KBM-7 (cell line): ENCODE results near the gene ZNF507.
A peak's percentile ranks its signal among the peaks of the same experiment; 100 is the strongest.
"Not testable (repeated sequence)": the region's sequence is repeated elsewhere in the genome, so short reads cannot be mapped to it uniquely, and the experiment has no call there.

Experiments used
- DNase-seq: peaks from one replicate; pipeline ENCODE4 v3.0.0-alpha.2; 2015
- in situ Hi-C: fragments of 300-500 bp; cut with MboI; formaldehyde crosslinking; loops from 2 replicates; pipeline ENCODE4 v1.14.3; 2020; ENCODE audit warnings: low sequenced_read_pairs, low pct_unique_long_range_greater_than_20kb, mixed read lengths

ZNF507 gene

DNA sequence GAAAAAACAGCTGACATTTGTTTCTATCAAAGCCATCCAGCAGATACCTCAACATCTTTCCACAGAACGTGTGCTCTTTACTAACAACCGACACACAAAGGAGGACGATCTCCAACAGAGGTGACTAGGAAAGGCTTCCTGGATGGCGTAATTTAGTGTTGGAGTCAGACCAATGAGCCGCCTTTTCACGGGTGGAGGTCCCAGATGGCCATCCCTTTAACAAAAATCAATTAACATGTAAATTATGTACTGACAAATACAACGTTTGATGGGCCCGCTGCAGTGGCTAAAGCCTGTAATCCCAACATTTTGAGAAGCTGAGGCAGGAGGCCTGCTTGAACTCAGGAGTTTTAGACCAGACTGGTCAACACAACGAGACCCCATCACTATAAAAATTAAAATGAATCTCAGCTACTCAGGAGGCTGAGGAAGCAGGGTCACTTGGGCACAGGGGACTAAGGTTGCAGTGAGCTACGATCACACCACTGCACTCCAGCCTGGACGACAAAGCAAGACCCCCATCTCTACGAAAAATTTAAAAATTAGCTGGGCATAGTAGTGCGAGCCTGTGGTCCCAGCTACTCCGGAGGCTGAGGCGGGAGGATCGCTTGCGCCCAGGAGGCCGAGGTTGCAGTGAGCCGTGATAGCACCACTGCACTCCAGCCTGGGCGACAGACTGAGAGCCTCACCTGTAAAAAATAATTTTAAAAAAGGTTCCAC is 59.0 kb downstream of the ZNF507 start:
- peak; percentile 14 for DNase-seq
- in situ Hi-C loops = no loop called here

GRCh38 chr19:32404933-32405430 is 59.6 kb downstream of the ZNF507 start:
- in situ Hi-C loops = no loop called here
- no peak for DNase-seq

DNA sequence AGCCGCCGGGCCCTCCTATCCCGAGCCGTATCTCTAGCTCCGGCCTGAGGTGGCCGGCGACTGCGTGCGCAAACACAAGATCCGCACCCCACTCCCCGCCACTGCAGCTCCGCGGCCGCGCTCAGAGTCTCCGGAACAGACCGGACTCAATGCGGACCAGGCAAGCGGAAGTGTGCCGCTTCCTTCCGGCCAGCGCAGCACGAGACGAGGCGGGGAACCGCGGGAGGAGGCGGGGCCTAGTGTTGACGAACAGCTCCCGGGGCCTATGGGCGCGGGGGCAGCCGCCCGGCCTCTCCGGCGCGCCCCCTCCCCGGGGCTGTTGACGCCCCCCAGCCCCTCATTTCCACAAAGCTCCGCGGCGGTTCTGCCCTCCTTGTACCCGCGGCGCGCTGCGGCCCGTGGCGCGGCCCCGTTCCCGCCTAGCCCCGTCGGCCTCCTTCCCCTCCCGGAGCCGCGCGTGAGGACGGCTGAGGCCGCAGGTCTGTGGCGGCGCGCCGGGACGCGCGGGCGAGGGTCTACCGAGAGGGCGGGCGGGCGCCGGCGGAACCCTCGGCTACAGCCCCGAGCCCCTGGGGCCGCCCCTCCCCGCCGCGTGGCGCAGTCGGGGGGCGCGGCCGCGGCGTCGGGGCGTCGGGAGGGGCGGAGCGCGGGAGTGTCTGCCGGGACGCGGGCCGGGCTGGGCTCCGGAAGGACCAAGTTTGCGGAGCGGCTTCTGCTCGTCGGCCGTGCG is 60.2 kb downstream of the ZNF507 start, which contains the start of gene DPY19L3:
TSS of gene DPY19L3 (plus strand) at position 340 of the 730 bp plus-strand sequence. CDS start 2,484 bp downstream, outside the sequence.
- in situ Hi-C loops = no loop called here
- DNase-seq = peak; percentile 95

DNA sequence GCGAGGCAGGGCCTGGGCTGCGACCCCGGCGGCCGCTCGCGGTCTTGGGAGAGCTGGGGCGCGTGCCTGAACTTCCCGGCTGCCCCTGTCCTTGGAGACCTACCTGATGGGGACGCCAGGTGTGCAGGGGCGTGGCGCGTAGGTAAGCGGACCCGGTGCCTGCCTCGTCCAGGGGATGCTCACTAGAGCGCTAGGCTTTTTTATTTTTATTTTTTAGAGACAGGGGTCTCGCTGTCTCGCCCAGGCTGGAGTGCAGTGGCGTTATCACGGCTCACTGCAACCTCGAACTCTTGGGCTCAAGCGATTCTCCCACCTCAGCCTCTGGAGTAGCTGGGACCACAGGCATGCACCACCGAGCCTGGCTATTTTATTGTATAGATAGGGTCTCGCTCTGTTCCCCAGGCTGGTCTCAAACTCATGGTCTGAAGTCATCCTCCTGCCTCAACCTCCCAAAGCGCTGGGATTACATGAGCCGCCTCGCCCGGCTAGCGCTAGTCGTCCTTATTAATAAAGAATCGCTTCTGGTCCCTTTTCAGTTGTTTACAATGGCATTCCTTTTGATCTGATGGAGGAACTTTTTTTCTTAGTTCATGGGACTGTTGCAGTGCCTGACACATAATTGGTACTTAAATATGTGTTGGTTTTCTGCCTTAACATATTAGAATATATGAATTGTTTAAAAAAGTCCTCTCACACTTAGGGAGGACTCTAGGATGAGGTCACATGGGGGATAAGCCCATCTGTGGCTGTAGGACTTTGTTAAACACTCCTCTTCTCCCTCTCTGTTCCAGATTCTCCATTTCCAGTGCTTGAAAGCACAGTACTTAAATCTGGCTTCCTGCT is 61.0 kb downstream of the ZNF507 start:
- peak; percentile 12 for DNase-seq
- in situ Hi-C loops = no loop called here

DNA sequence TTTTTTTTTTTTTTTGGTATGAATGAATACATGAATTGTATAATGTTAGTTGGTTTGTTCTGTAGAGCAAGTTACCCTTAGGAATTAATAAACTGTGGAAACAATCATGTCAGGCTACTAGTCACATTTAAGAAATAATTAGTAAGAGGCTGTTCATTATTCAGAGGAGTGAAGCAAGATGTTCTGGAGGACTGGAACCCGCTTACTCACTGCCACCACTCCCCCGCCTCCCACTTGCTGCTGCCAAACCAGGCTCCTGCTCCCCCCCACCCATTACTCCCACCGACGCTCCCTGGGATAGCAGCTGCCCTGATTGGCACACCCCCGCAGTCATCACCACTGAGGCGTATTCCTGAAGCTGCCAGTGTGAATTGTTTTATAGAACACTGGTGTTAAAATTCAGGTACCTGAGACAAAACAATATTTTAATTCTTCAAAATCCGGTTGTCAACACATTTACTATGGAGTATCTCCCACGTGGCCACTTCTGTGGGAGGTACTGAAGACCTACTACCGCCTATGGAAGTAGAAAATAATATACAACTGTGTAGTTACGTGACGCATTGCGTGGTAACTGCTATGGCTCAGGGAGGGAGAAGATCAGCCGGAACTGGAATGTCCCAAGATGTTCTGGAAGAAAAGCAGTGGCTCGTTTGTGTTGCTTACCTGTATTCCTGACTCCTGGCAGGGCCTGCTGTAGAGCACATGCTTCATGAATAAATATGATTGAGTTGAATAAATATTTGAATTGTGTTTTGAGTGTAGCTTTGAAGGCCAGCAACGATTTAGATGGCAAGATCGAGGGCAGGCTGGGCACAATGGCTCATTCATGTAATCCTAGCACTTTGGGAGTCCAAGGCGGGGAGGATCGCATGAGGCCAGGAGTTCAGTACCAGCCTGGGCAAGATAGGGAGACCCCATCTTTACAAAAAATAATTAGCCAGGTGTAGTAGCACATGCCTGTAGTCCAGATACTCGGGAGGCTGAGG is 61.9 kb downstream of the ZNF507 start:
- in situ Hi-C loops = no loop called here
- DNase-seq = peak; percentile 12

DNA sequence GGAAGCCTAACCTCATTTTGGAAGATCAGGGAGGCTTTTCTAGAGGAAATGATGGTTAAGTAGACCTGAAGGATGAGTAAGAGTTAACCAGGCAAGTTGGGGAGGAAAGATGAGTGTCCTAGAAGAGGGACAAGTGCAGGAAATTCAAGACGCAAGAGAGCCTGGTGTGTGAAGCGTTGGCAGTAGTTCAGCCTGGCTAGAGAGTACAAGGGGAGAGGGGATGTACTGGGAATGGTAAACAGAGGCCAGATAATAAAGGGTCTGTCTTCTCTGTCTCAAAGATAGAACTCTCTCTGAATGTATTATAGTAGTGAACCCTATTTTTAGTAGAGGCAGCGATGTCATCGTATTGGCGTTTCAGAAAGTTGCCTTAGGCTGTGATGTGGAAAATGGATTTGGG is 69.8 kb downstream of the ZNF507 start:
- DNase-seq = no peak
- in situ Hi-C loops = no loop called here

DNA sequence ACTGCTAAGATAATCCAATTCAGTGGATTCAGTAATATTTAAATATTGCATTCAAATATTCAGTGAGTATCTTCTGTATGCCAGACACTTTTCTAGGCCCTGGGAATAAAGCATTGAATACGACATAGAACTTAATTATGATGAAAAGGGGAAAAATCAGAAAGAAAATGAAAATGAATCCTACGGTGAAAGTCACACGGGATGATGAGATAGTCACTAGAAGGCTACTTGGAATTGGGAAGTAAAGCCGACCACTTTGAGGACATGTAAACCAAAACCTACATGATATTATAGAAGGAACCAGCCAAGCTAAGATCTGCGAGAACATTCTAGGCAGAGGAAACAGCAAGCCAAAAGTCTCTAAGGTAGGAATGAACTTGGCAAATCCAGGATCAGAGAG is 70.3 kb downstream of the ZNF507 start:
- in situ Hi-C loops = no loop called here
- no peak for DNase-seq

GRCh38 chr19:32416749-32417456 is 71.5 kb downstream of the ZNF507 start:
- DNase-seq = no peak
- in situ Hi-C loops = no loop called here

DNA sequence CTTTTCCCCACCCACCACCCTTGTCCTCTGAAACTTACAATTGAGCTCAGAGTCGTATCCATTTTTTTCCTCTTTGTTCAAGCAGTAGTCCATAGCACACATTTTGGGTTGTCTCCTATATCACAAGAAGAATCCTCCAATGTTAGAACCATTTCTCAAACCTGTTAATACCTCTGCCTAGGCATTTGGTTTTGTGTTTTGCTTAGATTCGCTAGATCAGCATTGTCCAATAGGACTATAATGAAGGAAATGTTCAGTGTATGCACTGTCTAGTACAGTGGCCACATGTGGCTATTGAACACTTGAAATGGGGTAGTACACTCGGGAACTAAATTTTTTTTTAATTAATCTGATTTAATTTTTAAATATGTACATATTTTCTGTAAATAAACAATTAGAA is 72.7 kb downstream of the ZNF507 start:
- DNase-seq = no peak
- in situ Hi-C loops = no loop called here

GRCh38 chr19:32421589-32422361 is 76.4 kb downstream of the ZNF507 start:
- in situ Hi-C loops = no loop called here
- DNase-seq = peak; percentile 97

GRCh38 chr19:32422435-32422834 is 77.0 kb downstream of the ZNF507 start:
- in situ Hi-C loops = no loop called here
- no peak for DNase-seq

- in situ Hi-C loops, DNase-seq: not testable (repeated sequence)
These were observed 78.5 kb downstream of the ZNF507 start for GRCh38 chr19:32423944-32424343.

GRCh38 chr19:32427536-32427935 is 82.1 kb downstream of the ZNF507 start:
- in situ Hi-C loops = no loop called here
- DNase-seq = no peak

GRCh38 chr19:32436692-32437091 is 91.3 kb downstream of the ZNF507 start:
- in situ Hi-C loops = no loop called here
- DNase-seq = no peak

DNA sequence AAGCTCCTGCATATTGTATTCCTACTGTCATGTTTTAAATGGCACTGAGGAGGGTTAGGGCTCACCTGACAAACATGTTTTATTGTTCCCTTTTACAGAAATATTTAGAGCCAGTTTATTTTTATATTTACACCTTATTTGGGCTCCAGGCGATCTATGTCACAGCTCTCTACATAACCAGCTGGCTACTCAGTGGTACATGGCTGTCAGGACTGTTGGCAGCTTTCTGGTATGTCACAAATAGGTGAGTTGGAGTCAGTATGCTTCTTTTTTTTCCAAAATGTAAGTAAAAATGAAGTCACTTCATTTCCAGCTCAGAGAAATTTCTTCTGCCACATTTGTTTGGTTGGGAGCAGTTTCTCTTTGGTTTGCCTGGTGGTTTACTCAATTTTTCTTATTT is 91.7 kb downstream of the ZNF507 start:
- in situ Hi-C loops = no loop called here
- no peak for DNase-seq
